HUDEP-2 (cell line): ENCODE results near the gene FGF3.

Experiments
- DNase-seq, 76 experiments: peaks; one replicate each; lab custom pipeline; 2025; ENCODE audit not compliant: unreplicated experiment in 76 of 76; lab: John Stamatoyannopoulos, UW

Gene FGF3

GRCh38 chr11:69807106-69807815 lies 12.0 kb downstream of the FGF3 start:
- no peak for DNase-seq

DNA sequence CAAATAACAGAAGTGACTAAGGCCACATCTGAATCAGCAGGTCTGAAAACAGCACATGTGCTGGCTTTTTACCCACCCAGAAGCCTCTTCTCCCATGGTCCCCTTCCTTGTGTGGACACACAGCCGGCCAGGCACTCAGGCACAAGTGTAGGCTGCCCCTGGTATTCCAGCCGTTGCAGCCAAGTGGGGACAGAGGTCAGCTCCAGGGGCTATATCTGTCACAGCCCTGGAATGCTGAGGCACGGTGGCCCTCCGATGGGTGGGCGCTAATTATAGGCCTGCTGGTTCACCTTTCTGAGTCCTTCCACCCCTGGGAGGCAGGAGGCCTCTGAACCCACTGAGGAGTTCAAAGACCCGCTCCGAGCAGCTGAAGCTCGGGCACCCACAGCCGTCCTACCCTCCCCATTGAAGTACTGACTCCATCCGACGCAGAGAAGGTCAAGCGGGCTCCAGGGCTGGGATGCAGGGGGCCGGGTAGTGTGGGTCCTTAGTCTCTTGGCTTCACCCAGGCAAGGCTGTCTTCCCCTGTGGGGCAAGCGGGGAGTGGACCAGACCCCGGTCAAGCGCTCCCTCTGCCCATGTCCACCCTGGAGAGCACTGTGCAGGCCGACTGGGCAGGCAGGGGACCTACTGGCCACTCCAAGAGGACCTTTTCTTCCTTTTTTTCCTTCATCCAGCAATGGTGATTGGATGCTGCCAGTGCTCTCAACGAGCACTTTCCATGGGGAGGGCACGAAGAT lies 14.3 kb downstream of the FGF3 start:
- no peak for DNase-seq

DNA sequence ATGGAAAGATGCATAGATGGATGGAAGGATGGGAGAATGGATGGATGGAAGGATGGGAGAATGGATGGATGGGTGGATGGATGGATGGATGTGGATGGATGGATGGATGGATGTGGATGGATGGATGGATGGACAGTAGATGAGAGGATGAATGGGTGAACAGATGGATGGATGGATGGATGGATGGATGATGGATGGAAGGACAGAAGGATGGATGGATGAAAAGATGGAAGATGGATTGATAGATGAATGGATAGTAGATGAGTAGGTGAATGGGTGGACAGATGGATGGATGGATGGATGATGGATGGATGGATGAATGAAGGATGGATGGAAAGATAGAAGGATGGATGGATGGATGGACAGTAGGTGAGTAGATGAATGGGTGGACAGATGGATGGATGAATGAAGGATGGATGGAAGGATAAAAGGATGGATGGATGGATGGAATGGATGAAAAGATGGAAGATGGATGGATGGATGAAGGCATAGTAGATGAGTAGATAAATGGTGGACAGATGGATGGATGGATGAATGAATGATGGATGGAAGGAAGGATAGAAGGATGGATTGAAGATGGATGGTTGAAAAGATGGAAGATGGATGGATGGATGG lies 15.5 kb downstream of the FGF3 start:
- DNase-seq, result no peak

DNA sequence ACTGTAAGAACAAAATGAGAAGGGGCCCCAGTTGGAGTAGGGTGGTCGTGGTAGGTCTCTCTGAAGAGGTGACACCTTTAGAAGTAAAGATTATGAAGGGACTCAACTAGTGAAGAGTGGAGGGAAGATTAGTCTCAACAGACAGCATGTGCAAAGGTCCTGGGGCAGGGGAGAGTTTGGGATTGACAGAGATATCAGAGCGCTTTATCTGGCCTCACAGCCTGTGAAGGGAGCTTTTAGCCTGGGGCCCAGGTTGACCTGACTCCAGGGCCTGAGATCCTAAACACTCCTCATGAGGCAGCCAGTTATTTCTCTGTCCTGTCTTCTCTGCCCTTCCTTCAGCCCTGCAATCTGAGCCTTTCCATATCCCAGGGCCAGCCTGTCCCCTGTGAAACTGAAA lies 16.2 kb downstream of the FGF3 start:
- no peak for DNase-seq

DNA sequence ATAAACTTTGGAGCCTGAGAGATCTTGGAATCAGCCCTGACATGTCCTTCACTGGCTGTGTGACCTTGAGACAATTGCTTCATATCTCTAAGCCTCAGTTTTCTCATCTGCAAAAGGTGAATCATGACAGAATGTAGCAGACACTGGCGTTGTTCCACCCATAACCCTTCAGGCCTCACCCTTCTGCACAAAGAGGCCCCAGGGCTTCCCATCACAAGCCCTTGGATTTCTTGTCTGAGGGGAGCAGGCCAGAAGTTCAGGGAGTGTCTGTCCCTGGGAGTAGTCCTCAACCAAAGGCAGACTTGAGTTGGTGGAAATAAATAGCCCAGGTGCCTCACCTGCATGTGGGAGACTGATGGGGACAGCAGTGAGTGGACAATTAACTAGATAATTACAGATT lies 16.6 kb downstream of the FGF3 start:
- no peak for DNase-seq

GRCh38 chr11:69801513-69802335 lies 17.5 kb downstream of the FGF3 start:
- peak in 23 of 76 experiments; percentile 1 to 35 (median 11) for DNase-seq

- no peak for DNase-seq
Observed at GRCh38 chr11:69800278-69800677, 18.9 kb downstream of the FGF3 start.

- peak in 12 of 76 experiments; percentile 1 to 36 (median 14) for DNase-seq
Observed at GRCh38 chr11:69799582-69799981, 19.6 kb downstream of the FGF3 start.

DNA sequence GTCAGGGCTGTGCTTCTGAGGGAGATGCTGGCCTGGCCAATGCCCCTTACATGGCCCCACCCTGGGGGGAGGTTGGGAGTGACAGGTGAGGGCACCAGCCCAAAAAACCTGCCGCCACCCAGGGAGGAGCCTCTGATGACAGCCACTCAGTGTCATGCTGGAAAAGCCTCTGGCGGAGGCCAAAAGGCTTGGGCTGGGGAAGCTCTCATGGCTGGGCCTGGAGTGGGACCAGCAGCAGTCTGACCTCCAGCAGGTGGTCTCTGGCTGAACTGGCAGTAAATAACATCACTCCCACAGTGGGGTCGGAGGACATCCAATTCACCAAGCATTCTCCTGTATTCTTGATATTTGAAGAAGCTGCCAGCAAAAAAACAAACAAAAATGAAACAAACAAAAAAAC lies 20.1 kb downstream of the FGF3 start:
- DNase-seq, result no peak

- no peak for DNase-seq
Observed at GRCh38 chr11:69797737-69798528, 21.3 kb downstream of the FGF3 start.

GRCh38 chr11:69797156-69797555 lies 22.1 kb downstream of the FGF3 start:
- no peak for DNase-seq

DNA sequence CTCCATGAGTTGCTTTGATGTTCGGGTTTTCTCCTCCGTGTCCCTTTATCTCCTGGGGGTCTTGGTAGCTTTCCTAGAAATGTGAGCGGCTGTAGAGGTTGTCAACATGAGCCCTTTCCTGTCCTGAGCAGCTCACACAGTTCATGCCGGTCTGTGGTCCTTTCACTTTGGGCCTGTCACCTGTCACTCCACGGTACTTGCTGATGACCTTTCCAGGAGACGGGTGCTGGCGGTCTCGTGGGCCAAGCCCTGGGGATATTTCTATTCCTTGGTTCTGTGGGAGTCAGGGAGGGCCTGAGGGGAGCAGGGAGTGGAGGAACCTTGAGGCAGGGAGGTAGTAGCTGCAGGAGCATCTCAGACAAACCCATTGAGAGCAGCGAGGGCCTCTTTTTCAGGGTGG lies 23.2 kb downstream of the FGF3 start:
- no peak for DNase-seq

DNA sequence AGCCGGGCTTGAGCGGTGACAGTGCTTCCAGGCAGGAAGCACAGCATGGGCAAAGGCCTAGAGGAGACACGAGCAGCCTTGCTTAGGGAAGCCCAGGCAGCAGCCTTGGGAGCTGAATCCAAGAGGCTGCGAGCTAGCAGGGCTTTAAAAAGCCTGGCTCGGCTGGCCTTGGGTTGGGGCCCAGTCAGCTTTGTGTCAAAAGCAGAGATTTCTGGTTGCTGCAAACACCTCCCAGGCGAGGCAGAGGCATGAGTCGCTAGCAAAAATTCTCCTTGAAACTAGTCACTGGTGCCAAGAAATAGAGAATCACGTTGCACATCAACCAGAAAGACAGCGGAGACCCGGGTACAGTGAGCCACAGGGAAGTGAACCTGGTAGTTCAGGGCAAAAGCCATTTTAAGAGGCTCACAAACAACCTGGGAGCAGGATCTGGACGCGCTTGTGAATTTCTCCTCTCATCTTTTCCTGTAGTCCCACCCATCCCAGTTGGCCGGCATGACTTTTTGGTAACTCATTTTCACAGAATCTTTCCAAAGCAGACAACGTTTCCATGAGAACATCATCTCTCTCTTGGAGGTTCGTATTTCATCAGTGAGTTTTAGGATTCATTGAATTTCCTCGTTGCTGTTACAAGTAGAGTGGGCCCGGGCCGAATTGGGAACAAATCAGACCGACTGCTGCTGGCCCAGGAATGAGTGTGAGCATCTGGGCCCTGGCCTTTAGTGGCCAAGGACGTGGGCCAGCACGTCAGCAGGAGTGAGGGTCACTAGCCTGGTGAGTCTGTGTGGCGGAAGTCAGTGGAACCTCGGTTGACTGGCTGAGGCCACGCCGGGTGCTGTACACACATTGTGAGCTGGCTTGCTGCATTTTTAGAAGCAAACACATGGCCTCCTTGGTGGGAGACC lies 27.7 kb downstream of the FGF3 start:
- no peak for DNase-seq

GRCh38 chr11:69788956-69789355 lies 30.3 kb downstream of the FGF3 start:
- no peak for DNase-seq

DNA sequence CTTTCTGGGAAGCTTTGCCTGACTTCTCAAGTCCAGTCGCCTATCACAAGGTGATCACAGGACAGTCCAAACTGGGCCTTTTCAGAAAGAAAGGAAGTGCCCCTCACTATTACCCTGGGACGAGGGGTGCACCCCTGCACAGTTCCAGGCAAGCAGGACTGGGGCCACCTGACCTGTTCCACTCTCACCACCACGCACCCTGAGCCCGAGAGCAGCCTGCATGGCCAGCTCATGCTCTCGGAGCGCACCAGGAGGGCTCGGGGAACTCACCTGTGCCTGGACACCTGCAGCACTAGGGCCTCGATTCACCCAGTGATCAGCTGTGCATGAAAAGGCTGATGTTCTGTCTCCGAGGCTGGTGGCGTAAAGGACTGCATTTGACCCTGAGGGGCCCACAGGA lies 31.3 kb downstream of the FGF3 start:
- no peak for DNase-seq

- no peak for DNase-seq
Observed at GRCh38 chr11:69787457-69787856, 31.8 kb downstream of the FGF3 start.

- no peak for DNase-seq
Observed at GRCh38 chr11:69781241-69781640, 38.0 kb downstream of the FGF3 start.

- no peak for DNase-seq
Observed at GRCh38 chr11:69778373-69778772, 40.8 kb downstream of the FGF3 start.

- no peak for DNase-seq
Observed at GRCh38 chr11:69775163-69775755, 44.0 kb downstream of the FGF3 start, which contains the start of gene FGF4. Gene FGF4, minus strand, starts transcription at chr11:69775341. Its CDS starts 257 bp downstream, at chr11:69775084.
